ENCODE measurements around the gene TRRAP.

Gene TRRAP

DNA sequence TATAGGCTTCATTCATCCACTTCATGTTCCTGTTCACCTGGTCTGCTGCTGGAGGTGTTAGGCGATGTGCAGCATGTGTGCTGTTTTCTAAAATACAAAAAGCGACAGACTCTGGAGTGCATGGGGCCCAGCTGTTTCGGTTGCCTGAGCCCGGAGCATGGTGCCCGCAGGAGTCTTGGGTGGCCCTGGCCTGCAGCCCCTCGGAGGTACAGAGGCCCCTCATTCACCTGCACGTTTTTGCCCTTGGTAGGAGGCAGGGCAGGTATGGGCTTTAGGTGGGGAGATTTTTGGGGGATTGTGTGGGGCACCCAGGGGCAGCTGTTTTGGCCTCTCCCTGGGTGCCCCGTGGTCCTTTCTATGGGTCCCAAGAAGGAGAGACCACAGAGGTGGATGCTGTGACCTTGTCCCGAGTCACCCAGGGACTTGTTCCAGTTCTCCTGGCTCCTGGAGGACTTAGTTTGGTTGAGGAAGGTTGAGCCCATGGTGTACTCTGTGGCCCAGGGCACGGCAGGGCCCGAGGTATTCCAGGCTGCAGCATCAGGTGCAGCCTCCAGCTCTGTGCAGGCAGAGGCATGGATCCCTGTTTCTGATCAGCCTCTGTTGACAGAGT lies 130.7 kb downstream of the TRRAP start:
- no peak for DNase-seq

DNA sequence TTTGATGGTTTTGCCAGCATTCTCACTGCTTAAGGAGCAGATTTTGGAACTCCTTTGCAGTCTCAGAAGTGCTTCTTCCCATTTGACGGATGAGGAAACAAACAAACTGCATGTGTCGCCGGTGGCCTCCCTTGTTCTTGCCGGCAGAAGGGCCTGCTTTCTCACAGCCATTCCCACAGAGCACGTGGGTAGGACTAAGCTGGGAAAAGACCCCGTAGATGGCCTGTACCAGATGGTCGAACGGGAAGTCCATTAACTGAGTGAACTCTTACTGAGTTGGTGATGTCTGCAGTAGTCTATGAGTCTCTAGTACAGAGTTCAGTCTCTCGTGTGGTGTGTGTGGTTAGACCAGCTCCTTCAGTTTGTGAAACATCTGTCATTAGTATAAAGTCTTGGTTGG lies 131.9 kb downstream of the TRRAP start:
- no peak for DNase-seq

DNA sequence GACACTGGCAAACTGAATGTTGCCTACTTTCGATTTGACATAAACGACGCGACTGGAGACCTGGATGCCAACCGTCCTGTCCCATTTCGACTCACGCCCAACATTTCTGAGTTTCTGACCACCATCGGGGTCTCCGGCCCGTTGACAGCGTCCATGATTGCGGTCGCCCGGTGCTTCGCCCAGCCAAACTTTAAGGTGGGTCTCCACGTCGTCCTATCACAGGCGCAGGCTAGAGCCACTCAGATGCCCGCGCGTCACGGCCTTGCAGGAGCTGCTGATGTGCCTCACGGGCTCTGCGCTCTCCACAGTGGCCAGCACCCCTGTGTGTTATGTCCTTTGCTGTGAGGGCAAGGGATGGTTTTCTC lies 133.0 kb downstream of the TRRAP start:
- no peak for DNase-seq

DNA sequence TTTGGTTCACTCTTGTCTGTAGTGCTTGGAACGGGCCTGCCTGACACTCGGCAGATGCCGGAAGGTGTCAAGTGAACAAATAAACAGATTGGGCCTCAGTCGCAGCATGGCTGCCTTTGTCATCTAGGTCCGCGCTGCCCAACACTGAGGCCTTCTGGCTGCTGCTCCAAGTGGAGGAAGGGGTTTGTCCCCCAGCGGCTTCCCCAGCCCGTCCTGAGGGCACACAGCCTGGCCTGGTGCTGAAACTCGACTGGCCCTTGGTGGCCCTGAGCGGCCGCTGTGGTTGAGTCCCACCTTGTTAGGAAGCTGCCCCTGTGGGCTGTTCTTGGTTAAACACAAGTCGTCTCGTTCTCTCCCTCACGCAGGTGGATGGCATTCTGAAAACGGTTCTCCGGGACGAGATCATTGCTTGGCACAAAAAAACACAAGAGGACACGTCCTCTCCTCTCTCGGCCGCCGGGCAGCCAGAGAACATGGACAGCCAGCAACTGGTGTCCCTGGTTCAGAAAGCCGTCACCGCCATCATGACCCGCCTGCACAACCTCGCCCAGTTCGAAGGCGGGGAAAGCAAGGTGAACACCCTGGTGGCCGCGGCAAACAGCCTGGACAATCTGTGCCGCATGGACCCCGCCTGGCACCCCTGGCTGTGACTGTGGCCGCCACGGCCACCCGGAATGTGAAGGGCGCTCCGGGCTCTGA lies 133.5 kb downstream of the TRRAP start:
- DNase-seq: no peak

DNA sequence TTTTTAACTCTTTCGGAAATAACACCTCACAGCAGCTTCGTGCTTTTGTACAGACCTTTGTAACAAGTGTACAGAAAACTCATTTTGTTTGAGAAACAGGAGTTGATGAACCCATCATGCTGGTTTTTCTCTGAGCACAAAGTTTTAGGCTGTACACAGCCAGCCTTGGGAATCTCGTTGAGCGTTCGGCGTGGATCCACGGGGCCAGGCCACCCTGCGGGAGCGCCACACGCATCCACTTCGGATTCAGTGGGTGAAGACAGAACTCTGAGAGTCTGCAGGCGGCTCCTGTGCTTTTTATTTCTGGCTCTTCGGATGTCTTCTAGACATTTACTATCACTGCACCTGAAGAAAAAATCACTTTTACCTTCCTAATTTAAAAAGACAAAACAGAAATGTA lies 134.4 kb downstream of the TRRAP start:
- no peak for DNase-seq

DNA sequence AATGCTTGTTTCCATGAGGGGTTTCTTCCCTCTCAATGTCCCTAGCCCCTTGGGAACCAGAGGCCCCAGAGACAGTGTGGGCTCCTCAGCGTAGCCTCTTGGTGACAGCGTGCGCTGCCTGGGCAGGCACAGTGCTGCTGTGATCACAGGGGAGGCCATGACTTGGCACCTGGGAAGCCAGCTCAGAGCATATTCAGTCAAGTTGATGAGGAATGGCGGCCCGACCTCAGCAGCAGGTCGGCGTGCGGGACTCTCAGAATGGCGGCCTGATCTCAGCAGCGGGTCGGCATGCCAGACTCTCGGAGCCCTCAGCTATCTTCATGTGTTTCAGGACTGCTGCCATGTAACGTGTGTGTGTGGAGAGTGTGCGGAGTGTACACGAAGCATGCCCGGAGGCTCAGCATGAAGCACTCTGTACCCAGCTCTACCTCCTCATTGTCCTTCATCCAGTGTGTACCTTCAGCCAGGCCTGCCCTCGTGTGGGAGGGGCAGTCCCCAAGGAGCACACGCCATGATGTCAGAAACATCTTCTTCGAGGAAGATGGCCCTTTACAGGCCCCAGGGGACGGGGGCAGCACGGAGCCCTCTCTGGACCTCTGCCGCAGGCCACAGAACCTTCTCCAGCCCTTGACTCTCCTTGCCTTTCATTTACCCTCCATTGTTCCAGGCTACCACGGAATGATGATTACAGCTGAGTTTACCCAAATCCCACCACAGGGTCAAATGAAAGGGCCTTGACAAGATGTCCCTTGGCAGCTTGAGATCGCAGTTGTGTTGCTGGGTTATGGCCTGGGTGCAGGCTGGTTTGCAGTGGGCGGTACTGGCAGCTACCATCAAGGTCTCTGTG lies 135.2 kb downstream of the TRRAP start:
- DNase-seq: no peak

DNA sequence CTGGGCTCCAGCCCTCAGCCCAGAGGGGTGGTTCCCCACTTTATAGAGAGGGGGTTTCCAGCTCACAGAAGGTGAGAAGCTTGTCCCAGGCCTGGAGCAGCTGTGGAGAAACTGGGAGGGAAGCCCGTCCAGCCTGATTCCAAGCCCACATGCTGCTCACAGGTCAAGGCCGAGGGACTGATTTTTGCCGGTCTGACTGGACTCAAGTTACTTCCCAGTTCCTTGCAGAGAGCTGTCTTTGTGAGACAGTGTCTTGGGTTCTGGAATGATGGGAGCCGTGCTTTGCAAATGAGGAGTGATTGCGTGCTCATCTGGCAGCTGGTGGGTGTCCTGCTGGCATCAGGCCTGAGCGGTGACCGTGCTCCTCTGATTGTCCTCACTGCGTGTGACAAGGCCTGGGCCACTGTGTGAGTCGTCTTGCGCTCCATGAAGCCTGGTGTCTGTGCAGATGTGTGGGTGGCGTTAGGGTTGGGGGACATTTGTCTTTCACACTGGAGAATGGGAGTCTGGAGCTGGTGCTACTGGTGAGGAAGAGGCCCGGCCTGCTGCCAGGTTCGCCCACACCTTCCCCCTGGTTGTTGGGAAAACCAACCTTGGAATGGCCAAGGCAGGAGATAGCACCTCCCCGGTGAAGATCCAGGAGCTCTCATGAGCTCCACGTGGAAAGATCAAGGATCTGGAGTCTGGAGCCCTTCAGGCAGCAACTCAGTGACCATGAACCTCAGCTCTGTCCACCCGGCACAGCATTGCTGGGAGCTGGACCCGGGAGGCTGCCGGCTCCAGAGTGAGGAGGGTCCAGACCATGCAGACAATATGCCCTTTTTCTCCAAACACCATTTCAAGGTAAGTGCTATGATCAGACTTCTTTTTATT lies 136.0 kb downstream of the TRRAP start:
- no peak for DNase-seq

DNA sequence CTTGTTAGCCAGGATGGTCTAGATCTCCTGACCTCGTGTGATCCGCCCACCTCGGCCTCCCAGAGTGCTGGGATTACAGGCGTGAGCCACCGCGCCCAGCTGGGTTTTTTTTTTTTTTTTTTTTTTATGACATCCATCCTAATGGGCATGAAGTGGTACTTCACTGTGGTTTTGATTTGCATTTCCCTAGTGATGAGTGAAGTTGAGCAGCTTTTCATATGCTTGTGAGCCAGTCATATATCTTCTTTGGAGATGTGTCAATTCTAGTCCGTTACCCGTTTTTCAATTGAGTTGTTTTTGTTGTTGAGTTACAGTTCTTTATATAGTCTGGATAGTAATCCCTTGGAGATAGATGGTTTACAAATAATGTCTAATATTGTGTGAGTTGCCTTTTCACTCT lies 137.9 kb downstream of the TRRAP start:
- no peak for DNase-seq

DNA sequence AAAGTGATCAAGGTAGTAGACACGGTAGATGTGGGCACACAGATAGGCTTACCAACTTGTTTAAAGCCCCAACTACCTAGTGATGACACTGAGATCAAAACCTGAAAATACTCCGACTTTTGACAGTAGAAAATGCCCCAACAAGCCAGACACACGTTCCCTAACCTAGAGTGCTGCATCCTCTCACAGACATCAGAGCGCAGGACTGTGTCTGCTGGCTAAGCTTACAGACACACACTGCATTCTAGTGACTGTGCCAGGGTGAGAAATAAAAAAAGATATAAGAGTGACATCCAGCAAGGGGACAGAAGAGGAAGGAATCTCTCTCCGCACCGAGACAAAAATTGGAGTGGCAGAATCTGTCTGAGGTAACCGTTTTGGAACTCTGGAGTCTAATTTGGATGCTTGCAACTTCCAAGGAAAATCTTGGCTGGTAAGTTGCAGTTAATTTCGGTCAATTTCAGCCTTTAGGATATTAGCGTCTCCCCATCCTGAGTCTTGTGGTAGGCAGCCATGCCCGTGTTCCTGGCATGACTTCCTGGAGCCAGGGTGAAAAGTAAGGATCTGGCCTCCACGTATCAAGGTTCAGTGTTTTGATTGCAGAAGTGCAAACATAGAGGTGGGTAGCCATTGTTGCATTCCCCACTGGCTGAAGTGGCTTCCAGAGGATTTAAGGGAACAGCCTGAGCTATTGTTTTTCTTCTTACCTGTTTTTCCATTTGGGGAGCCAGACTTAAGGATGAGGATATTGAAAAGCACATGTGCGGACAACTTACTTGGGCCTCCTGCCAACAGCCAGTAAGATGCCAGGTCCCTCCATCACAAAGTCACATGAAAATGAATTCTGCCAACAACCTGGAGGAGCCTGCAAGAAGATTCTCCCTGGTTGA lies 141.4 kb downstream of the TRRAP start:
- no peak for DNase-seq

DNA sequence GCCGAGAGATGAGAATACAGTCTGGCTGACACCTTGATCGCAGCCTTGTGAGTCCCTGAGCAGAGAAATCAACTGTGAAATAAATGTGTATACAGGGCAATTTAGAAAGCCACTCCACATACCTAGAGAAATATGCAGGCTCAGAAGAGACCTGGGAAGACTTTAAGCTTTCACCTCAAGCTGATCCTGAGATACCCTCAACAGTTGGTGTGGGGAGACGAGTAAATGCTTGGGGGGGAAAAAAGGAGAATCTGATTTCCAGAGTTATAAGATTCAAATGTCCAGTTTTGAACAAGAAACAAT lies 142.0 kb downstream of the TRRAP start:
- DNase-seq: no peak

DNA sequence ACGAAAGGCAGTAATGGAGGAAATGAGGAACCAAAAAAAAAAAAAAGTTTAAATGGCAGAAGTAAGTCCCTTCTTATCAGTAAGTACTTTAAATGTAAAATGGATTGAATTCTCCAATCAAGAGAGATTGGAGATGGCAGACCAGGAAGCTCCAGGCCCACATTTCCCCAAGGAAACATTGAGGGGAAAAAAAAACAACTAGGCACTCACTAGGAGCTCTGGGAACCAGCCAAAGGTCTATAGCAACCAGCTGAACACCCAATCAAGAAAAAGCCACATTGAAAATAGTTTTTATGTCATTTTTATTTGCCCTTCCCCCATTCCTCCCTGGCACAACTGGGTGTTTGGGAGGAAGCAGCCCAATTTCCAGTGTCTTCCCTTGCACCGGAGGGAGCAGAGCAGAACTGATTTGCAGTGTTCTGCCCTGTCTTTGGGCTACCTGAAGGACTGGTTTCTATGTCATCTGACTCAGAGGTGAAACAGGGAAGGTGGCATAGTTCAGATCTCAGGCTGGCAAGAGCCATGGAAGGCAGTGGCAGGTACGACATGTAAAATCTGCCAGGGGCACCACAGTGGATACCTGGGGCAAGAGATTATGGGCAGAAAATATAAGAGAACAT lies 143.7 kb downstream of the TRRAP start:
- no peak for DNase-seq

DNA sequence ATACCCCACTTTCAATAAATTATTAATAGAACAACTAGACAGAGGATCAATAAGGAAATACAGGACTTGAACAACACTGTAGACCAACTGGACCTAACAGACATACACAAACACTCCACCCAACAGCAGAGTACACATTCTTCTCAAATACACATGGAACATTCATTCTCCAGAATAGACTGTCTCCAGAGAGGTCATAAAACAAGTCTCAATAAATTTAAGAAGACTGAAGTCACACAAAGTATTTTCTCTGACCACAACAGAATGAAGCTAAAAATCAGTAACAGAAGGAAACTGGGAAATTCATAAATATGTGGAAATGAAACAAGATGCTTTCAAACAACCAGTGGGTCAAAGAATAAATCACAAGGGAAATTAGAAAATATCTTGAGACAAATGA lies 145.7 kb downstream of the TRRAP start:
- DNase-seq: no peak

DNA sequence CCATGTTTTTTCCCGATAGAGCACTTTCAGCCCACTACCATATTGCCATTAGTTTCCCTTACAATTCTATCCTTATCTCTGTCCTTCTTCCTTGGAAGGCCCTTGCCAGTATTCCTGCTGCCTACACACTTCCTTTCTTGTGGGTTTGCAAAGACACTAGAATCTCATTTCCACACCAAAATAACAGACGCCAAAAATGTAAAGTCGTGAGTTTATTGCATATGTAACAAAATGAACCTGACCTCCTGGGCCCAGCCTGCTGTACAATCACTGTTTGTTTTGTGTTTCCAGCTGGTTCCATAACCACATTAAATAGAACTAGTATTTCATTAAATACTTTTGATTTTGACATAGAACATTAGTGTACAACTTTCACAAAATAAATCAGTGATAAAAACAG lies 148.9 kb downstream of the TRRAP start:
- no peak for DNase-seq

DNA sequence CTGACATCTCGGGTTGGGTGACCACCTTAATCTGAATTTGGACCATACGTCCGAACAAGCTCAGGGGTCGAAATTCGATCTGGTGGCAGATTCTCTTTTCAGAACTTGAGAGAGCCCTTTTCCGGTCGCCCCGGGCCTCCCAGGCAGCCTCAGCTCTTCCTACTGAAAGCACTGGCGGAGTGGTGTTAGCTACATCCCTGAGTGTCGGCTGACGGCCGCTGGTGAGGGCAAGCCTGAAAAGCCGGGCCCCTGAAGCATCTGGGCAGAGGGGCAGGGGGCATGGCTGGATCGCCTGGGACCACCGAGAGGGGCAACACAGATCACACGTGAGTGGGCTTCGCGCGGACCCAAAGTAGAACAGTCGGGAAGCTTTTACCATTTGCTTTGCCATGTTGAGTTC lies 149.5 kb downstream of the TRRAP start:
- no peak for DNase-seq

DNA sequence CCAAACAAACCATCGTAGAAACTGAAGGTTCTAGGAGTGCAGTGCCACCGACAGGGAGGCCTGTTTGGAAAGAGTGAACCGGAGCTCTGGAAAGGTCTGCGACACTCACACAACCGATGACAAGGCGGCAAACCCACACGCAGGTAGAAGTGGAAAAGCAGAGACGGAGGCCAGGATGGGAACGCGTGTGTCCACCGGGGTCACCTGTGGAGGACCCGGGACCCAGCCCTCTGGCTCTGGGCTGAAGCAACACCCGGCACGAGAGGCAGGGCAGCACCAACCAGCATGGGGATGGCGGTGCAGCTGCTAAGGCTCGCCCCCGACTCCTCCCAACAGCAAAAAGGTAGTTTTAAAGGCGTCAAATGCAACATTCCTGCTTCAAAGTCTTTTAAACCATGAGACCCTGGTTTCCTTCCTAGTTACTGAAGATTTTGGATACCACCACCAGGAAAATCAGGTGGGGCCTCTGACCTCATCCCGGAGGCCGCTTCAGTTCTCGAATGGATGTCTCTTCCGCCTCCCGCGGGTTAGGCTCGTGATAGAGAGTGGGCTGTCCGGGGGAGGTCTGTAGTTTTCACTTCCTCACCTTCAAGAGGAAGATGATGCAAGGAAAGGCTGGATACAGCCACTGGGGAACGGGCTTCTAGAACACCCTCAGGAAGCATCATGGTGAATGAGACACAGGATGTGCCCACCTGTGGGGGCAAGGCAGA lies 150.1 kb downstream of the TRRAP start:
- no peak for DNase-seq

DNA sequence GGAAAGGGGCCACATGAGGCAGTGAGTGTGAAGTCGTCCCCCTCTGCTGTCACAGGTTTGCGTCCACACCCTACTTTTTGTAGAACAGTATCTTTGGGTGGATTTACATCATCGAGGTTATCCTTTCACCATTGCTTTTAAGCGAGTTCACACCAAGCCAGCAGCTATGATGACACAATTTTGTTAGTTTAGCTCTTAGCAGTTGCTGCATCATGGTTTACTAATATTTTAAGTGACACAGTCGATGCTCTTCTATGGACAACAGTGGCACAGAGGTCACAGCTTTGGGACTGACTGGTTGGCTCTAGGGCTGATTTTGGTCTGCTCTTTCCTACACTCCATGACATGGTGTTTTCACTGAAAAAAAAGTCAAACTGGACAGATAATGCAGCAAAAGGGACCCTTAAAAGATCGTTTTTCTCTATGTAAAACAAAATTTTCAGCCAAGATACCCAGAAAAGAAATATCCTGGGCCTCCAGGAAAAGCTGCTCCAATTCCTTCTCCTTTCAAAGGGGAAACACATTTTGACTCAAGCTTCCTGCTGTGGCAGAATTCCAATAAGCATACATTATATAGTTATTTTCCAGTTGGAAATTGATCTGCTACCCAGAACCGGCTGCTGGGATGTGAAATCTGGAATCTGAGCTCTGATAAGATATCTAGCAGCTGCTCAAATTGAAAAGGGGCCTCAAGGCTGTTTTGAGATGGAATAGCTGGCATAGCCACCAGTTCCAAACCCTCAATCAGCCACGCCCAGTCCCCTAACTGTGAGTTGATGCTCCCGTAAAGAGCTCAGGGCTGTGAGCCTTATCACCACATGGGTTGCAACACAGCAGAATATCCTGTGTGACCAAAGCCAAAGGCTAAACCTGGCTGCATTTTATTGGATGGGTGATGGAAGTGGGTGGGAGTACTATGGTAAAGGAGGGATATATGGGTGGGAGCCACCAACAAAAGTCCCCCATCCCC lies 151.4 kb downstream of the TRRAP start:
- no peak for DNase-seq

DNA sequence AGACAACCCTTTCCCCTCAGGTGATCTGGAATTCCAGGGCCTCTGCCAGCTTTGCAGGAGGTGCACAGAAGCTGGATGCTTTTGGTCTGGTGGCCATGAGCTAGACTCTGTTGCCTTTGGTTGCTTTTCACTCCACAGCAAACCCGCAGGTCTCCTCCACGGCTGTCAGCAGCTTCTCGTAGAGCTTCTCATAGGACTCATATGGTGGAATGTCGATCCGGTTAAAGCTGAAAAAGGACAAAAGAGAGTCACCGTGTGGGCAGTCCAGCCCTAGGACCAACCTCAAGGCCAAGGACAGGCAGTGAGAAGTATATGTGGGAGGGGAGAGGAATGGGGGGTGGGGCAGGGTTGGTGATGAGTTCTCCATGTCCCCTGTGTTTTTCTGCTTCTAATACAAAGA lies 152.1 kb downstream of the TRRAP start:
- DNase-seq: no peak

DNA sequence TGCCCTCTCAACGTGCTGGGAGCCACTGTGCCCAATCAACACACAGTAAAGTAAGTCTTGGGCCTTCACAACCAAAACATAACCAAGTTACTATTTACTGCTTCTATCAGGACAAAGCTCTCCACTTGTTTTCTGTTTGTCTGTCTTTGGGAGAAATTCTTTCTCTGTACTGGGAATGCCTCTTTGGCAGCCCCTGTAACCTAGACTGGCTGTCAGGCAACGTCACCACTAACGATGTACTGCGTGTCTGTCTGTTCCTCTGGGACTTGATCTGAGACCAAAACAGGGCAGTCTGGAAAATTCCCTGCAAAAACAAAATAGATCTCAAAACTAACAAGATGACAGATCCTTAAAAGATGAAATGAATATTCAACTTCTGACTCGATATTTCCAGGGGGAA lies 152.6 kb downstream of the TRRAP start:
- DNase-seq: no peak

DNA sequence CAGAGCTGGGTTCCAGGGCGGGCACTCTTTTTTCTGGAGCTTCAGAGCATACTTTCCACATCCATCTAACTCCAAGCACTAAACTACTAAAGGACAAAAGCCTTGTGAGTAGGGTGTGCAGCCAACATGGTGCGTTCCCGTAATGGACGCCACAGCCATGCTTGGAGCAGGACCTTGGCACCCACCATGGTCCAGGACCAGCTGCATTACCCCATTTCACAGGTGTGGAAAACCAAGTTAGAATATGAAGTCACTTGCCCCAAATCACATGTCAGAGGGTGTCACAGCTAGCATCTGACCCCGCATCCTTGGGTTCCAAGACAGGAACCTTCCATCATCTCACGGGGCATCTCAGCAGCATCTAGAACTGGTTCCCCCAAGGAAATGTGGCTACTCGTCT lies 153.2 kb downstream of the TRRAP start:
- DNase-seq: no peak

DNA sequence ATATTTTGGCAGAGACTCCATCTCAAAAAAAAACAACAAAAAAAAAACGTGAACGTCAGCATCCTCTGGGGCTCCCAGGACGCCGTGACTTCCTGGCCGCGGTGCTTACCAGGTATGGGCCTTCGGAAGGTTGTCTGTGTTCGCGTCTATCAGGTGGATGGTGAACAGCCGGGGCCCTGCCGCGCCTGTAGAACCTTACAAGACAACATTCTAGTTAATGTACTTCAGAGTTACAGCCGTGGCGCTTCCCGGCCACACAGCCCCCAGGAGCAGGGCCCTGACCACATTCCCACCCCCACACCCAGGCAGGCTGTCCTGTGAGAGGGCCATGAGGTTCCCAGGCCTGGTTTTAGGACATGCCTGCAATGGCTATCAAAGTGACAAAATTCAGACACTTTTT lies 154.6 kb downstream of the TRRAP start:
- no peak for DNase-seq
